A673 (cell line): ENCODE results near the gene COPRS. TPM values are rescaled to one million over a fixed set of nuclear protein-coding genes. Genes with fewer than 3 reads are reported as not detected.
"Not testable (repeated sequence)": the region's sequence is repeated elsewhere in the genome, so short reads cannot be mapped to it uniquely, and the experiment has no call there.

Source experiments
- BruUV-seq: library from RNA; stranded (reverse); fragments of 400-500 nt; replicated peaks from 2 replicates; lab custom pipeline; 2021; lab: Mats Ljungman, UMichigan
- CTCF ChIA-PET: fragments of 300-600 bp; sonication (Branson Sonifier 250); formaldehyde crosslinking; loops from one replicate; lab custom pipeline; 2022; ENCODE audit warnings: antibody characterized with exemption; lab: Charles Lee
- POLR2A ChIA-PET: fragments of 300-600 bp; sonication (Branson Sonifier 250); formaldehyde crosslinking; loops from one replicate; lab custom pipeline; 2022; ENCODE audit warnings: antibody characterized with exemption; ENCODE audit not compliant: low non-redundant PET; lab: Charles Lee
- DNase-seq: peaks from one replicate; pipeline ENCODE4 v3.0.0-alpha.2; 2015; ENCODE audit warnings: low spot score
- H3K27ac ChIP-seq: fragments of 200-600 bp; sonication (generic); 2 replicates; pipeline ENCODE4 v1.5.1; 2016; ENCODE audit warnings: mixed run types, low read depth, mild to moderate bottlenecking, mixed read lengths, antibody characterized with exemption, low read length; ENCODE audit not compliant: poor library complexity, severe bottlenecking
- H3K27me3 ChIP-seq: fragments of 200-600 bp; sonication (generic); replicated peaks from 2 replicates; pipeline ENCODE4 v1.6.1; 2017; ENCODE audit warnings: mixed run types, low read depth, mild to moderate bottlenecking, mixed read lengths, antibody characterized with exemption, low read length; ENCODE audit not compliant: insufficient read depth, poor library complexity
- H3K36me3 ChIP-seq: fragments of 200-600 bp; sonication (generic); 2 replicates; pipeline ENCODE4 v1.6.1; 2016; ENCODE audit warnings: mixed run types, mild to moderate bottlenecking, mixed read lengths, antibody characterized with exemption, low read length; ENCODE audit not compliant: insufficient read depth, poor library complexity, severe bottlenecking
- H3K4me1 ChIP-seq: fragments of 200-600 bp; sonication (generic); 2 replicates; pipeline ENCODE4 v1.6.1; 2017; ENCODE audit warnings: mixed run types, mild to moderate bottlenecking, mixed read lengths, antibody characterized with exemption, low read length; ENCODE audit not compliant: insufficient read depth, poor library complexity, severe bottlenecking
- H3K4me3 ChIP-seq: fragments of 200-600 bp; sonication (generic); 2 replicates; pipeline ENCODE4 v1.5.1; 2016; ENCODE audit warnings: low read depth, mixed run types, mild to moderate bottlenecking, mixed read lengths, low read length; ENCODE audit not compliant: poor library complexity, severe bottlenecking
- H3K9me3 ChIP-seq: fragments of 200-600 bp; sonication (generic); 2 replicates; pipeline ENCODE4 v1.6.1; 2016; ENCODE audit warnings: mixed run types, low read depth, mild to moderate bottlenecking, mixed read lengths, antibody characterized with exemption, low read length; ENCODE audit not compliant: poor library complexity, severe bottlenecking
- CTCF ChIP-seq: fragments of 300-800, 200-600 bp; sonication (generic); conservative IDR thresholded peaks from 2 replicates; pipeline ENCODE4 v1.5.1; 2017; ENCODE audit warnings: low read depth, mild to moderate bottlenecking, antibody characterized with exemption, low read length, moderate library complexity, mixed read lengths
- EZH2 ChIP-seq: fragments of 200-600 bp; sonication (generic); IDR thresholded peaks from 2 replicates; pipeline ENCODE4 v1.6.1; 2017; ENCODE audit warnings: borderline replicate concordance, low read depth, mild to moderate bottlenecking, mixed read lengths, antibody characterized with exemption, low read length; ENCODE audit not compliant: poor library complexity, severe bottlenecking
- intact Hi-C: fragments of 100-400 bp; cut with micrococcal nuclease; formaldehyde crosslinking; loops from one replicate; pipeline ENCODE4 v1.10.0; 2022; ENCODE audit not compliant: unreplicated experiment
- total RNA-seq: library from RNA; stranded (reverse); gene quantifications from 2 replicates; pipeline ENCODE4 v1.2.3, GENCODE V29; 2021

COPRS gene
- total RNA-seq, 1 experiment from 2014 or later, result 33.3 TPM

DNA sequence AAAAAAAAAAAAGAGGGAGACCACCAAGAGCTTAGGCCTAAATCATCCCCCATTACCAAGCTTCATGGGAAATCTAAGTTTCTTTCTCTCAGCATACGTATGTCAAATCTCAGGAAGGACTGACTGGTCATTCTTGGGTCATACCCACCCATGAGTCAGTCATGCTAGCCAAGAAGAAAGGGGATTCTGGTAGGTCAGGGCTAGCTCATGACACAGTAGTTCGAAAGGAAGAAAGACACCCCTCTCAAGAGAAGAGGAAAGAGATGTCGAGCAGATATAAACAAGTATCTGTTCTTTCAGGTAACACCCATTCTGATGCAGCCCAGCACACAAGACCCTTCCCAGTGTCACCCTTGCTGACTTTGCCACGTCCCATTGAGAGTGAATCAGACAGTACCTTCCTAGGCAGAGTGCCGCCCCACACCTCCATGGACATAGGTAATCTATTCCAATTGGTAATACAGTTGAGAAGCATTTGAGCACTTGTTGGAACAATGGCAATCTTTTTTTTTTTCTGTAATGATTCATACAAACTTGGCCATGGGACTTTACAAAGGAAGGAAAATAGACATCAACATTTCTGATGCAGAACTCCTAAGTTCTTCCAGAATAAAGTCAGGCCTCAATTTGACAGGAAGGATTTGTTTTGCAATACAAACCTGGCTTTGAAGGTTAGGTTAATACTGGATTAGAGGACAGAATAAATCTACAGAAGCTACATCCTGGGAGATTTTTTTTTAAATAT lies 38.2 kb downstream of the COPRS start:
- H3K27me3 ChIP-seq, result no peaks in the 10 kb centered on the region
- no peak for DNase-seq
- intact Hi-C loops, result no loop called here
- H3K36me3 ChIP-seq, result no peaks in the 10 kb centered on the region
- no peak overlapping the region for H3K4me3 ChIP-seq
- H3K4me1 ChIP-seq, result no peaks in the 10 kb centered on the region
- no TSS peak for BruUV-seq
- H3K27ac ChIP-seq, result no peak overlapping the region
- no peak for TF ChIP-seq CTCF
- no peak for TF ChIP-seq EZH2
- ChIA-PET CTCF (interaction anchor here (0.7 kb wide), 1 partner anchor 266 kb away, joined by 3 read pairs; no protein-coding TSS in a partner anchor), POLR2A (no interaction called here)
- H3K9me3 ChIP-seq, result no peaks in the 10 kb centered on the region

DNA sequence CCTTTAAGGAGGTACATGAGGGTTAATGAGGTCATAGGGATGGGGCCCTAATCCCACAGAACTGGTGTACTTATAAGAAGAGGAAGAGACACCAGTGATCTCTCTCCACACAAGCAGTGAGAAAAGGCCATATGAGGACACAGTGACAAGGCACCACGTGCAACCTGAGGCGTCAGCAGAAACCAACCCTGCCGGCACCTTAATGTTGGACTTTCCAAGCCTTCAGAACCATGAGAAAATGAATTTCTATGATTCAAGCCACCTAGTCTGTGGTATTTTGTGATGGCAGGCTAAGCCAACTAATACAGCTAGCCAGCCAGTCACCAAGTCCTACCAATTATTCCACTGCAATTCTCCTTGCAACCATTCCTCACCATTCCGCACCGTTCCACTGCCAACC lies 39.5 kb downstream of the COPRS start:
- ChIA-PET POLR2A (no interaction called here), CTCF (no interaction called here)
- H3K4me1 ChIP-seq, result no peaks in the 10 kb centered on the region
- no peaks in the 10 kb centered on the region for H3K9me3 ChIP-seq
- no TSS peak for BruUV-seq
- no peaks in the 10 kb centered on the region for H3K27me3 ChIP-seq
- DNase-seq, result no peak
- H3K36me3 ChIP-seq, result no peaks in the 10 kb centered on the region
- intact Hi-C loops, result no loop called here
- no peak overlapping the region for H3K27ac ChIP-seq
- no peak overlapping the region for H3K4me3 ChIP-seq
- TF ChIP-seq CTCF (no peak), EZH2 (no peak)

DNA sequence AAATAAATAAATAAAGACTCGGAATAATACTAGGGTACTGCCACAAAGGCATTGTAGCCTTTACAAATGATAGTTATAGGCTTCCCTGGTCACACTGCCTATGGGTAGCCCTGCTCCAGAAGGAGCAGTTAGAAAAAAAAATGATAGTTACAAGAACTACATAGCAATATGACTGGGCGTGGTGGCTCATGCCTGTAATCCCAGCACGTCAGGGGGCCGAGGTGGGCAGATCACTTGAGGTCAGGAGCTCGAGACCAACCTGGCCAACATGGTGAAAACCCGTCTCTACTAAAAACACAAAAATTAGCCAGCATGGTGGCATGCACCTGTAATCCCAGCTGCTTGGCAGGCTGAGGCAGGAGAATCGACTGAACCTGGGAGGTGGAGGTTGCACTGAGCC lies 40.2 kb downstream of the COPRS start:
- BruUV-seq, DNase-seq, H3K27ac ChIP-seq, H3K4me3 ChIP-seq, intact Hi-C loops, H3K4me1 ChIP-seq, H3K36me3 ChIP-seq, H3K9me3 ChIP-seq, CTCF ChIA-PET, POLR2A ChIA-PET, H3K27me3 ChIP-seq: not testable (repeated sequence)

- ChIA-PET POLR2A (no interaction called here), CTCF (no interaction called here)
- Histone ChIP-seq H3K27ac (no peak overlapping the region), H3K9me3 (no peaks in the 10 kb centered on the region), H3K36me3 (no peaks in the 10 kb centered on the region), H3K4me3 (no peak overlapping the region), H3K27me3 (no peaks in the 10 kb centered on the region), H3K4me1 (no peaks in the 10 kb centered on the region)
- TF ChIP-seq CTCF (no peak), EZH2 (no peak)
- DNase-seq, result no peak
- intact Hi-C loops, result no loop called here
- no TSS peak for BruUV-seq
Observed at GRCh38 chr17:31815212-31815730, 43.8 kb downstream of the COPRS start.
